GM19468 (cell line): ENCODE measurements around the gene EPHA7.

Source experiments
- ATAC-seq: cut with Tn5 transposase; IDR thresholded peaks from one replicate; pipeline ENCODE4 v1.9.1; 2021; ENCODE audit warnings: mild to moderate bottlenecking, moderate library complexity, moderate number of reproducible peaks; ENCODE audit not compliant: unreplicated experiment; ENCODE audit errors: extremely low read depth

EPHA7 gene

DNA sequence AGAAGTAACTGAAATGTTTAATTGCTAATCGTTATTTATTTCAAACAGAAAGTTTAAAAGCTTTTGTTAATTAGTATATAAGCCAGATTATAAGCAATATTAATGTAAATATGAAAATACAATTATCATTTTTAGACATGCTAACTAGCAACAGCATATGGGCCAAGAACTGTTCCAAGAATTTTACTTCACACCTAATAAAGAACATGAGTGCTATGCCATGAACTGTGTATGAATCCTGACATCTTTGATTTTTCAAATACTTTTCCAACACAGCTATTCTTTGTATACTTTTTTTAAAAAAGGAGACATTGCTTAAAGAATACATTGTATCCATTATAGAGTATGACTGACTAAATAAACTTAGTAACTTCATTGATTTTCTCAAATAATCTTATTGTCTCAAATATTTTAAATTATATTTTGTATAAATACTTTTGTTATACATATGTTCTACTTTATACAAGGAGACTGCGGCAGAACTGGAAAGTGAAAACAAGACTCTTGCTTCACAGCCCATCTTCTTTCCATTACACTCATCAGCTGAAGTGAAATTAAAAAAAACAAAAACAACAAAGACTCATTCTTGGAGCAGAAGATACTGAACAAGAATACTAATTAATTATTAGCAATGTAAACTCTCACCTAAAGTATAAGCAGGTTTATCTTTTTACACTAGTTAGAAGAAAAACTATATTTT, 89.9 kb downstream of the EPHA7 start:
- no peak for ATAC-seq

DNA sequence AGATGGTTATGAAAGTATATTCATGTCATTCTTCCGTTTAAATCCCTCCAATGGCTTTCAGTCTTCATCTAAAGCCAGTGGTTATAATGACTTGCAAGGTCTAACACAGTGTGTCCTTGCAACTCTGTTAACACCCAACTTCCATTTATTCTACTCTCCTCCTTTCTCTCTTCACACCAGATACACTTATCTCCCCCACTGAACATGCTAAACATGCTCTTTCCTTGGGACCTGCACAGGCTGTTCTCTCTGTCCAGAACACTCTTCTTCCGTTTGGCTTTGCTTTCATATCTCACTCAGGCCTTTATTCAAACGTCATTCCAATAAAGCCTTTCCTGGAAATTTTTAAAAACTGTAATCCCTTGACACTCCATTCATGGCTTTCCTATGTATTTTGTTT, 91.5 kb downstream of the EPHA7 start:
- no peak for ATAC-seq

GRCh38 chr6:93325761-93326160, 93.6 kb downstream of the EPHA7 start:
- ATAC-seq, result no peak

DNA sequence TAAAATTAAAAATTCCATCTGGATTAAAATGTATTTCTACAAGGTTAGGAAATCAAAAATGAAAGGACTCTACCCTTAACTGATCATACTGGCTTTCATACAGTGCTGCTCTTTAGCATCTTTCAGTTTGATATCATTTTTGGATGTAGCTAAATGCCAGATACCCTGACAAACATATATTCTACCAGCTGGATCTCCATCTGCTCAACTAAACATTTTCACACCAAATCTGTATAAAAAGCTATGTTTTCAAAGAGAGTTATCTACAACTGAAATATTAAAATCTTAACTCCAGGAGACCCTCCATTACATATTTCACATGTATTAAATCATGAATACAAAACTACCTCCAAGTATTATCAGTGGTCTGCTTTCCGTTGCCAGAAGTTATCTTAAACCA, 95.7 kb downstream of the EPHA7 start:
- no peak for ATAC-seq

DNA sequence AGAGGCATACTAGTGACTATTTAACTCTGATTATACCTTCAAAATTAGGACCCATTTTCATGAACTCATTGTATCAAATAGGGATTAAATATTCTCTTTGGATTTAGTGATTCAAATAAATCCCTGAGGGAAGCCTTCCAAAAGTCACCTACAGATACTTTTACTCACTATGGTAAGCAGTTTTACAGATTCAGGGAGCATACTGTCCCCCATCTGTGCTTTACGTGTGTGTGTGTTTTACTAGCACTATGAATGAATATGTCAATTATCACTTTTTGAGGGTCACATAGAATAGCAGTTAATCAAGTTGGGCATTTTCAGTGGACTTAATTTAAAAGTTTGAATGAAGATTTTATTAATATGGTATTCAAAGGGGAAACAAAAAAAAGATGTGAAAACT, 96.7 kb downstream of the EPHA7 start:
- no peak for ATAC-seq

GRCh38 chr6:93319304-93319703, 100.1 kb downstream of the EPHA7 start:
- no peak for ATAC-seq

GRCh38 chr6:93318121-93318520, 101.2 kb downstream of the EPHA7 start:
- ATAC-seq, result no peak

GRCh38 chr6:93317592-93317991, 101.8 kb downstream of the EPHA7 start:
- ATAC-seq, result no peak

GRCh38 chr6:93307505-93308409, 111.6 kb downstream of the EPHA7 start:
- ATAC-seq, result no peak

GRCh38 chr6:93305088-93305487, 114.3 kb downstream of the EPHA7 start:
- ATAC-seq, result no peak

DNA sequence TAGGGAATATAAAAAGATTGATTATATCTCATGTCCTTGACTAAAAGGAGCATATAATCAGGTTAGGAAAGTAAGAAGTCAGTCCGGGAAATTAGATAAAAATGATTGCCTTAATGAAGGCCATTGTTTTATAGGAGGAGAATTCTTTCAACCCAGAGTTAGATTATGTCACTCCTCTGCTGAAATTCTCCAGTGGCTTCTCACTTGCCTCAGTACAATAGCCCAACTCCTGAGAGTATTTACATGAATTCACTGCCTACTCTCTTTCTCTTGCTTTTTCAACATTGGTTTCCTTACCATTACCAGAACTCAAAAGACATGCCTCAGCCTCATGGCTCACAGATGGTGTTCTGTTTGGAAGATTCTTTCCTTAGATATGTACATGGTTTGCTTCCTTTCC, 114.9 kb downstream of the EPHA7 start:
- no peak for ATAC-seq

GRCh38 chr6:93300661-93301060, 118.7 kb downstream of the EPHA7 start:
- no peak for ATAC-seq

- ATAC-seq, result no peak
These were observed 119.7 kb downstream of the EPHA7 start for GRCh38 chr6:93299622-93300021.

- ATAC-seq, result no peak
These were observed 123.7 kb downstream of the EPHA7 start for GRCh38 chr6:93295631-93296030.

DNA sequence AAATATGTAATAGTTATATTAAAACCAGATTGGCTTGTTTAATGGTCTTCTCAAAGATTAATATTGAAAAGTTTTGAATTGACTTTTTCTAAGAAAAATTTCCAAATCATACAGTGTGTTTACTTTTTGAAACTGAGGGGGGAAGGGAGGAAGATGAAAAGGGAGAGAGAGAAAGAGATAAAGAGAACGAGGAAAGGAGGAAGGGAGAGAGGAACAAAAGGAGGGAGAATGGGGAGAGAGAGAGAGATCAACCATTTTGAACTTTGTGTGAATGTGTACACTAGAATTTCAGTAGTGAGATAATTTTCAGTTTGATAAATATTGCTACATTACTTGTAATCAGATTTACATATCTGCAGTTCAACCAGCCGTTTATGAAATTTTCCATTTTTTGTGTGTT, 124.5 kb downstream of the EPHA7 start:
- ATAC-seq, result no peak

- ATAC-seq, result no peak
These were observed 125.5 kb downstream of the EPHA7 start for GRCh38 chr6:93293872-93294271.

DNA sequence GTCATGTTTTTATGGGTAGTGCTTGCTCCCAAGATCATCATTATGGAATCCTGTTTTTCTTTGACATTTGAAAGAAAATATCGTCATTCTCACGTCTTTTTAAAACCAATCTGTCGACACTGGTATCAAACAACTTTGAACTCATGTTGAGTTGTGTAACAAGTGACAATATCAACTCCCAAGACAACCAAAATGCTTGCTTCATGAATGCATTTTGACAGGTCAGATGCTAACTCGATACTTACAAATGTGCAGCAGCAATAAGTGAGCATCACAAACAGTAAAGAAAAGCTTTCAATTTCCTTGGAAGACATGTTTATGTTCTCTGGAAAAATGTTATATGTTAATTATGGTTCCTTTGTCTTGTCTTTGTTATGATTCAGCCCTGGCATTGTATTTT, 125.9 kb downstream of the EPHA7 start:
- no peak for ATAC-seq

- ATAC-seq, result no peak
These were observed 136.8 kb downstream of the EPHA7 start for GRCh38 chr6:93282521-93283031.

DNA sequence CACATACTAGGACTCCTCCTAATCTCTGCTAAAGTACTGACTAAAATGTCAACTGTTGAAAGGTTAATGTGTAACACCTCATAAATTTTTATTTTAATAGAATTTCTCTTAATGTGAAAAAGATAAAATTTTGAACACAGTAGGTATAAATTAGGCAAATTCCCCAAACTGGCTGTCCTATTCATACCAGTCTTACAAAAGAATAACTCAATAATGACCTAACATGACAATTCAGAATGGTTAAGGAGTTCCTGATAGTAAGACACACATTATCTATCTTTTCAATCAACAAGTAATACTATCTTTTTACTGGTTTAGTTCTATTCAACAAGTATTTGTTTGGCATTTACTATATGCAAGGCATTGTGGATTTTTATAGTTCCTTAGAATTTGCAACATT, 141.1 kb downstream of the EPHA7 start:
- ATAC-seq, result no peak

DNA sequence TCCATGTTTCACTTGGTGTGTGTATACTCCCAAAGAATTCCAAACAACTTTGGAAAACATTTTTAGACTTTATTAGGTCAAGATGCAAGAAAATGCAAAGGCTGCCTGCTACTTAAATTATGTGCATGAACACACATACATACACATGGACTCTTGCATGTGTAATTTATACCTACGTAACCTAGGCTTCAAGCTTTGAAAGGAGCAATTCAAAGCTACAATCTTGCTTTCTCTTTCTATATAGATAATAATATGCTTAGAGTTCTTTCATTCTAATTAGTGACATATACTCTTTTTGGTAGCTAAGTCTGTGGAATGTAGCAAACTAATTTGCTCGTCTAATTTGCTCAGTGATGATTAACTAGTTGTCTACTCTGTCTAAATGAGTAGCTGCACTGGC, 146.5 kb downstream of the EPHA7 start:
- no peak for ATAC-seq

DNA sequence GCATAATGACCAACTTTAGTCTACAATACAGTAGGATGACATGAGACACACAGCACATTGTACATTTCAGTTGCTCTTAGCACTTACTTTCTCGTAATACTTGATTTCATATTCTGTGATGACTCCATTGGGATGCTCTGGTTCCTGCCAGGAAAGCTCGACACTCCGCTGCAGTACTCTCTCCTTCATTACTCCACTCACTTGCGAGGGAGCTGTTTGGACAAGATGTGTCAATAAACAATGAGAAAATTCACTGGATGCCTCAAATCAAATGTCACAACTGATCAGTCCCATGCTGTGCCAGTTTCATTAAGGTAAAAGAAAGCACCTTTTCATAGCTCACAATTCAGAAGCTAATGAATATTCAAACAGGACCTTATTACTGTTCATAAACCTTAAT, 147.1 kb downstream of the EPHA7 start:
- ATAC-seq, result no peak
